Neural crest cell (in vitro differentiated cells): ENCODE results near the gene IDI2. TPM values are rescaled to one million over a fixed set of nuclear protein-coding genes. Genes with fewer than 3 reads are reported as not detected.

Experiments
- DNase-seq: peaks from one replicate; pipeline ENCODE4 v3.0.0; 2021; ENCODE audit warnings: low read depth, mixed read lengths, low spot score
- H3K27ac Mint-ChIP-seq: one replicate; pipeline ENCODE4 v1.8.0; 2021; ENCODE audit warnings: mild to moderate bottlenecking, mixed read lengths; ENCODE audit not compliant: unreplicated experiment
- H3K27me3 Mint-ChIP-seq: 2 replicates; pipeline ENCODE4 v1.8.0; 2021; ENCODE audit warnings: low read depth, mild to moderate bottlenecking, mixed read lengths
- H3K36me3 Mint-ChIP-seq: 2 replicates; pipeline ENCODE4 v1.8.0; 2021; ENCODE audit warnings: low read depth, mild to moderate bottlenecking, mixed read lengths
- H3K4me1 Mint-ChIP-seq: 2 replicates; pipeline ENCODE4 v1.8.0; 2021; ENCODE audit warnings: mixed read lengths
- H3K4me3 Mint-ChIP-seq: one replicate; pipeline ENCODE4 v1.8.0; 2021; ENCODE audit warnings: mild to moderate bottlenecking, mixed read lengths
- H3K9me3 Mint-ChIP-seq: 2 replicates; pipeline ENCODE4 v1.8.0; 2021; ENCODE audit warnings: mixed read lengths
- CTCF ChIP-seq: fragments of 200-600 bp; sonication (generic); conservative IDR thresholded peaks from 2 replicates; pipeline ENCODE4 v1.5.0; 2021; ENCODE audit warnings: antibody characterized with exemption, mild to moderate bottlenecking
- total RNA-seq: library from RNA; stranded (reverse); gene quantifications from 2 replicates; pipeline ENCODE4 v1.2.1, GENCODE V29; 2021

Gene IDI2
- total RNA-seq, 1 donor from 2014 or later = not detected

GRCh38 chr10:1064964-1065247 lies 39.2 kb upstream of the IDI2 start:
- H3K4me1 Mint-ChIP-seq = peaks cover 8% of the 10 kb centered on the region
- no peak overlapping the region for H3K27ac Mint-ChIP-seq
- TF ChIP-seq CTCF = no peak
- no peaks in the 10 kb centered on the region for H3K27me3 Mint-ChIP-seq
- no peak overlapping the region for H3K4me3 Mint-ChIP-seq
- DNase-seq = no peak
- no peaks in the 10 kb centered on the region for H3K9me3 Mint-ChIP-seq
- no peaks in the 10 kb centered on the region for H3K36me3 Mint-ChIP-seq

- H3K4me3 Mint-ChIP-seq = no peak overlapping the region
- DNase-seq = no peak
- H3K4me1 Mint-ChIP-seq = peaks cover 8% of the 10 kb centered on the region
- no peaks in the 10 kb centered on the region for H3K36me3 Mint-ChIP-seq
- no peaks in the 10 kb centered on the region for H3K9me3 Mint-ChIP-seq
- no peak overlapping the region for H3K27ac Mint-ChIP-seq
- H3K27me3 Mint-ChIP-seq = no peaks in the 10 kb centered on the region
- TF ChIP-seq CTCF = no peak
Observed at GRCh38 chr10:1063232-1063865, 37.7 kb upstream of the IDI2 start.

DNA sequence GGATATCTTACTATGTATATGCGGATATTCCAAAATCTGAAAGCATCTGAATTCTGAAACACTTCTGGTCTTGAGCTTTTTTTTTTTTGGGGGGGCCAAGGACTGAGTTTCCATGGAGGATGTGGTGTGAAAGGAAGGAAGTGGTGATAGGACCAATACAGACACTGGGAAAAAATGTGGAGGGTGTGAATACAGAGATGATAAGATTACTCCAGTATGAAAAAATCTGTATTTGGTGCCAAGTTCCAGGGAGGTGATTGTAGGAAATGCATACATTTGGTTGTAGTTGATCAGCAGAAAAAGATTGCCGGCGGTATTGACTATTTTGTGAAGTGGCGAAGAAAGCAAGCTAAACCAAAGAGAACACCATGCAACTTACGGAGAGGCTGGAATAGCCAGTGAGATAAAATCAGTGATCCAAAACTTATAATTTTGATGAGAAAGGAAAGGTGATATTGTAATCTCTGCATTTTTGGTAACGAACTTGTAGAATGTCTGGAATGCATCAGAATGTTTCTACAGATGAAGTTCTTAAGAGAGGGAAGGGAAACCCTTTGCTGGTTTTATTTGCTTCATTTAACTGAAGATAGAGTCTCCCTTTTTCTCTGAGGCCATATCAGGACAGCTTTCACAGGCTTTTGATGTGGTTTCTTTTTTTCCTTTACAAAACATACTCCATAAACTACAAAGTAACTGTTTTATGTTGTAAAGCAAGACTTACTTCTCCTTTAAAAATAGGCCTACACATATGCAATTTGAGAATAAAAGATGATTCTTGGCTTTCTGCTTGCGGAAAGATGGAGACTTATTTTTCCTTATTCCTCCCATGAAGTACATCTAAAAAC lies 36.5 kb upstream of the IDI2 start:
- no peak for TF ChIP-seq CTCF
- H3K4me1 Mint-ChIP-seq = peaks cover 19% of the 10 kb centered on the region
- H3K9me3 Mint-ChIP-seq = no peaks in the 10 kb centered on the region
- H3K27me3 Mint-ChIP-seq = no peaks in the 10 kb centered on the region
- peak overlapping the region; percentile 58 for H3K27ac Mint-ChIP-seq
- no peak for DNase-seq
- H3K36me3 Mint-ChIP-seq = no peaks in the 10 kb centered on the region
- H3K4me3 Mint-ChIP-seq = no peak overlapping the region

DNA sequence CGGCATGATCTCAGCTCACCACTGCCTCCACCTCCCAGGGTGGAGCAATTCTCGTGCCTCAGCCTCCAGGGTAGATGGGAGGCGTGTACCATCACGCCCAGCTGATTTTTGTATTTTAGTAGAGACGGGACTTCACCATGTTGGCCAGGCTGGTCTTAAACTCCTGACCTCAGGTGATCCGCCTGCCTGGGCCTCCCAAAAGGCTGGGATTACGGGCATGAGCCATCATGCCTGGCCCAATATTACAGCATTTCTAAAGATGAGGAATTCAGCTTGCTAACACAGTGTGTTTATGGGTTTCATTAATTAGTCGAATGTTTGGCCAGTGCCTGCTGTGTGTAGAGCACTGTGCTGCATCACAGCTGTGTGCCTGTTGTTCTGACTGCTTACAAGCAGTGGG lies 34.2 kb upstream of the IDI2 start:
- H3K27ac Mint-ChIP-seq = no peak overlapping the region
- no peaks in the 10 kb centered on the region for H3K36me3 Mint-ChIP-seq
- no peak for TF ChIP-seq CTCF
- no peaks in the 10 kb centered on the region for H3K9me3 Mint-ChIP-seq
- peaks cover 32% of the 10 kb centered on the region for H3K4me1 Mint-ChIP-seq
- no peak overlapping the region for H3K4me3 Mint-ChIP-seq
- DNase-seq = no peak
- no peaks in the 10 kb centered on the region for H3K27me3 Mint-ChIP-seq

DNA sequence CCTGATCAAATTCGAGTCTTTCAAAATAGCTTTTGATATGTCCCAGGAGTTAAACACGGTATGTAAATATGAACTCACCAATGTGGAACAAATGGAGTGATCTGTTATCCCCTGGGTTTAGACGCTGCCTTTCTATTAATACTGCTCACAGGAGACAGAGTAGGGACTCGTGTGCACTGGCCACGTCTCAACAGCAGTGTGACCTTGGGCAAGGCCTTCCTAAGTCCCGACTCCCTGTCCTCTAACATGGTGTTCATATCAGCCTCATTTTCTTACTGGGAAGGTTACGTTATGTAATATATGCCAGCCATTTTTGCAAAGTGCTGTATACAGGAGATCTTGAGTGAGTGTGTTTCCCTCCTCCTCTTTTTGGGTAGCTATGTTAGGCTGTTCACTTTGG lies 32.4 kb upstream of the IDI2 start:
- H3K27me3 Mint-ChIP-seq = no peaks in the 10 kb centered on the region
- no peaks in the 10 kb centered on the region for H3K9me3 Mint-ChIP-seq
- TF ChIP-seq CTCF = no peak
- no peaks in the 10 kb centered on the region for H3K36me3 Mint-ChIP-seq
- no peak for DNase-seq
- peak overlapping the region; percentile 92 for H3K4me3 Mint-ChIP-seq
- peaks cover 42% of the 10 kb centered on the region for H3K4me1 Mint-ChIP-seq
- H3K27ac Mint-ChIP-seq = peak overlapping the region; percentile 2
